Fibroblast of skin of scalp (primary cell): ENCODE data around the gene THOP1.
"Not testable (repeated sequence)": the region's sequence is repeated elsewhere in the genome, so short reads cannot be mapped to it uniquely, and the experiment has no call there.

Experiments used
- DNase-seq: peaks from one replicate; pipeline ENCODE4 v3.0.0-alpha.2; 2013

The THOP1 gene

GRCh38 chr19:2782936-2783780 is 2.1 kb upstream of the THOP1 start, which contains the start of gene SGTA:
SGTA (minus strand) TSS chr19:2783273; CDS start chr19:2769068, 14,205 bp downstream.
- peak; percentile 99 for DNase-seq

GRCh38 chr19:2783781-2784145 is 1.5 kb upstream of the THOP1 start:
- DNase-seq: no peak

GRCh38 chr19:2787115-2787514 is 1.8 kb downstream of the THOP1 start:
- DNase-seq: no peak

GRCh38 chr19:2788237-2788636 is 2.9 kb downstream of the THOP1 start:
- no peak for DNase-seq

- no peak for DNase-seq
Observed at GRCh38 chr19:2790194-2790556, 4.9 kb downstream of the THOP1 start.

GRCh38 chr19:2790557-2791271 is 5.4 kb downstream of the THOP1 start:
- no peak for DNase-seq

GRCh38 chr19:2791440-2791839 is 6.1 kb downstream of the THOP1 start:
- DNase-seq: no peak

GRCh38 chr19:2791876-2792275 is 6.6 kb downstream of the THOP1 start:
- no peak for DNase-seq

GRCh38 chr19:2792666-2793065 is 7.4 kb downstream of the THOP1 start:
- DNase-seq: not testable (repeated sequence)

- no peak for DNase-seq
Observed at GRCh38 chr19:2793126-2793525, 7.8 kb downstream of the THOP1 start.

- no peak for DNase-seq
Observed at GRCh38 chr19:2793577-2793976, 8.3 kb downstream of the THOP1 start.

- DNase-seq: no peak
Observed at GRCh38 chr19:2795827-2796658, 10.7 kb downstream of the THOP1 start.

- no peak for DNase-seq
Observed at GRCh38 chr19:2796659-2797266, 11.5 kb downstream of the THOP1 start.

GRCh38 chr19:2797280-2797679 is 12.0 kb downstream of the THOP1 start:
- no peak for DNase-seq

- DNase-seq: no peak
Observed at GRCh38 chr19:2798158-2798685, 12.9 kb downstream of the THOP1 start.

GRCh38 chr19:2798733-2799132 is 13.4 kb downstream of the THOP1 start:
- DNase-seq: no peak

- no peak for DNase-seq
Observed at GRCh38 chr19:2799273-2800020, 14.1 kb downstream of the THOP1 start.

- no peak for DNase-seq
Observed at GRCh38 chr19:2800506-2800905, 15.2 kb downstream of the THOP1 start.

- no peak for DNase-seq
Observed at GRCh38 chr19:2802826-2803225, 17.5 kb downstream of the THOP1 start.

GRCh38 chr19:2803486-2804155 is 18.3 kb downstream of the THOP1 start:
- DNase-seq: no peak
